Adrenal gland (tissue), 5 donors: ENCODE data around the gene RAB25.

Experiments used
- CTCF ChIP-seq, 6 experiments: fragments of 450-650 bp in 4 of 6; fragments of 200-600 bp in 2 of 6; sonication (generic) in 1 of 6; IDR thresholded peaks; 1 replicate in 5 of 6; 2 replicates in 1 of 6; pipeline versions ENCODE4 v1.5.1 to v1.8.0; 2016 to 2021; ENCODE audit warnings: antibody characterized with exemption in 6 of 6, mild to moderate bottlenecking in 2 of 6, moderate library complexity in 1 of 6
- POLR2A ChIP-seq, 2 donors: fragments of 450-650 bp; IDR thresholded peaks; one replicate each; pipeline ENCODE4 v1.6.1; 2017; ENCODE audit warnings: antibody characterized with exemption in 2 of 2, mild to moderate bottlenecking in 2 of 2, moderate library complexity in 1 of 2
- donor health status: DM: no; HTN: no; CAD: no.

- TF ChIP-seq CTCF (IDR thresholded peaks at IDR 0.05) (no peak), POLR2A (IDR thresholded peaks at IDR 0.05) (no peak)
These were observed 16.4 kb downstream of the RAB25 start for GRCh38 chr1:156077430-156077760.
